ENCODE data around the gene TMEM253.

Gene TMEM253

GRCh38 chr14:21066882-21067502 is 33.9 kb upstream of the TMEM253 start:
- no peak overlapping the region for H3K4me3 ChIP-seq (ENCODE audit: low read depth, low read length)
- peak; percentile 50 for TF ChIP-seq CTCF (conservative IDR thresholded peaks at IDR 0.05; ENCODE audit: low read depth, low read length)
- DNase-seq (ENCODE audit: low read depth), result peak; percentile 28

- peak; percentile 69 for DNase-seq (ENCODE audit: low read depth)
- peak overlapping the region; percentile 78 for H3K4me3 ChIP-seq (ENCODE audit: low read depth, low read length)
Measured at GRCh38 chr14:21068521-21069387, 32.1 kb upstream of the TMEM253 start.

GRCh38 chr14:21069388-21070082 is 31.3 kb upstream of the TMEM253 start:
- no peak for TF ChIP-seq CTCF (conservative IDR thresholded peaks at IDR 0.05; ENCODE audit: low read depth, low read length)
- DNase-seq (ENCODE audit: low read depth), result peak; percentile 21
- H3K4me3 ChIP-seq (ENCODE audit: low read depth, low read length), result peak overlapping the region; percentile 78

More at GRCh38 chr14:21068521-21069387, 32.1 kb upstream of the TMEM253 start:
- TF ChIP-seq CTCF (conservative IDR thresholded peaks at IDR 0.05; ENCODE audit: low read depth, low read length), result peak; percentile 82

GRCh38 chr14:21070083-21070609 is 30.7 kb upstream of the TMEM253 start, which contains the start of gene ARHGEF40:
Gene ARHGEF40, plus strand, starts transcription at chr14:21070304. Its CDS starts 93 bp downstream, at chr14:21070397.
- DNase-seq (ENCODE audit: low read depth), result peak; percentile 43

GRCh38 chr14:21070610-21071224 is 30.1 kb upstream of the TMEM253 start:
- H3K4me3 ChIP-seq (ENCODE audit: low read depth, low read length), result peak overlapping the region; percentile 78
- no peak for TF ChIP-seq CTCF (conservative IDR thresholded peaks at IDR 0.05; ENCODE audit: low read depth, low read length)
- peak; percentile 48 for DNase-seq (ENCODE audit: low read depth)

More at GRCh38 chr14:21070083-21070609, 30.7 kb upstream of the TMEM253 start, which contains the start of gene ARHGEF40:
- peak within 1 kb of the TSS; percentile 78 for H3K4me3 ChIP-seq (ENCODE audit: low read depth, low read length)
- TF ChIP-seq CTCF (conservative IDR thresholded peaks at IDR 0.05; ENCODE audit: low read depth, low read length), result no peak

All from choroid plexus epithelial cell (primary cell).